Hematopoietic multipotent progenitor cell treated with erythropoietin and hydrocortisone succinate and interleukin-3 and kit ligand, for 6 days (in vitro differentiated cells): ENCODE results near the gene SLC25A36.
"Not testable (repeated sequence)": the region's sequence is repeated elsewhere in the genome, so short reads cannot be mapped to it uniquely, and the experiment has no call there.

Experiments used
- DNase-seq: peaks from one replicate; pipeline ENCODE4 v3.0.0-alpha.2; 2015

The SLC25A36 gene

DNA sequence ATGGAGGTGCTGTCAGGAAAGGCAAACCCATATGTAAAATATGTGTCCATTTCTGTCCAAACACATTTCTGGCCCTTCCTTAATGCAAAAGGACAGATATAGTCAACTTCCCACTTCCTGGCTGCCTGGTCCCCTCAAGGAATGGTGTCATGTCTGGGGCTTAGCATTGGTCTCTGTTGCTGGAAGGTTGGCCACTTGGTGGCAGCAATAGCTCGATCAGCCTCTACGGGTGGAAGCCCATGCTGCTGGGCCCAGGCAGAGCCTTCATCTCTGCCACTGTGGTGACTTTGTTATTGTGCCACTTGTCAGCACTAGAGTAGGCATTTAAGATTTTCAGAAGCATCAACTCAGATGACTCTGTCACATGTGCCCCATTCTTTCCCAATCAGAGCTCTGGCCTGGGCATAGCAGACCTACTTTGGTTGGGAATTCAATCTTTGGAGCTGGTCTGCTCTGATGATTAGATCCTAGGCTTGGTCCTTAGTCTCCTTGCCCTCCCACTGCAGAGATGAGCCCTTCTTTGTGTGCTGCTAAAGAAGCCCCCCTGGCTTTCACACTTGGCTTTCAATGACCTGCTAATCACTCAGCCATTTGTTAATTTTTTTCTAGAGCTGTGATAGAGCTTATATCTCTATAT, 58.5 kb downstream of the SLC25A36 start:
- DNase-seq = peak; percentile 70

DNA sequence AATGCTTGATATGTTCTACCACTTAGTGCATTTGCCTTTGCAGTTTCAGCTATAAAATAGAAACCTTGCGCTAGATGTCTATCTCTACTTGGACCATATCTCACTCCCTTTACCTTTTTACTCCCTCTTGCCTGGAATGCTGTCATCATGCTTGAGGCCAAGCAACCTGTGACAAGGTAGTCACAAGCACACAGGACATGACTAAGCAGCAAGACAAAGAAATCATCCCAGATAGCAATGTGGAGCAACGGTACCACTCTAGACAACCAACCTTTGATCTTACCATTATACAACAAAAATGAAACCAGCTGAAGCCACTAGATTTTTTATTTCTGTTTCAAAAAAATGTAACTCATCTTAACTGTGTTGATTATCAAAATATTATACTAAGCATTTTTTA, 59.0 kb downstream of the SLC25A36 start:
- DNase-seq = no peak

DNA sequence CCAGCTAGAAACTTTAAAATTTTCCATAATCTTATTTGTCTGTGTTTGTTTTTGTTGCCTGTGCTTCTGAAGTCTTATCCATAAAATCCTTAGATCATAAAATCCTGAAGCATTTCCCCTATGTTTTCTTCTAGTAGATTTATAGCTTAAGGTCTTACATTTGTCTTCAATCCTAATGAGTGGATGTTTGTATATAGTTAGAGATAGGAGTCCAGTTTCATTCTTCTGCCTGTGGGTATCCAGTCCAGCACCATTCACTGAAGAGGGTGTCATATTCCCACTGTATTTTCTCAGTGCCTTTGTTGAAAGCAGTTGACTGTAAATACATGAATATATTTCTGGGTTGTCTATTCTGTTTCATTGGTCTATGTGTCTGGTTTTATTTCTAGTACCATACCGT, 64.7 kb downstream of the SLC25A36 start:
- no peak for DNase-seq

DNA sequence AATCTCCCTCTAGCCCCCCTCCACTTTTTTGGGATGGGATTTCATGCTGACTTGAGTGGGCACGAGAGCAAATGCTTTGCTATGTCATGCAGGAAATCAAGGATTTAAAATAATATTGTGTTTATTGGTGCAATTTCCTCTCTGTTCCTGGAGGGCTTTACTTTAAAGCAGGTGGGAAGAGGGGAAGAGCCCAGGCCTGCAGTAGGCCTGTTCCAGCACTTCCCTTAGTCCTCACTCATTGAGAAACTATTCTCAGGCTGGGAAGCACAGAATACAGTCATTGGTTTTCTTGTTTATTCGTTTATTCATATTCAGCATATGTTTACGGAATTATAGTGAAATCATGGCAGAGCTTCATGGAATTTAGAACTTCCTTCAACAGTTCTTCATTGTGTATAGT, 67.9 kb downstream of the SLC25A36 start:
- DNase-seq = no peak

DNA sequence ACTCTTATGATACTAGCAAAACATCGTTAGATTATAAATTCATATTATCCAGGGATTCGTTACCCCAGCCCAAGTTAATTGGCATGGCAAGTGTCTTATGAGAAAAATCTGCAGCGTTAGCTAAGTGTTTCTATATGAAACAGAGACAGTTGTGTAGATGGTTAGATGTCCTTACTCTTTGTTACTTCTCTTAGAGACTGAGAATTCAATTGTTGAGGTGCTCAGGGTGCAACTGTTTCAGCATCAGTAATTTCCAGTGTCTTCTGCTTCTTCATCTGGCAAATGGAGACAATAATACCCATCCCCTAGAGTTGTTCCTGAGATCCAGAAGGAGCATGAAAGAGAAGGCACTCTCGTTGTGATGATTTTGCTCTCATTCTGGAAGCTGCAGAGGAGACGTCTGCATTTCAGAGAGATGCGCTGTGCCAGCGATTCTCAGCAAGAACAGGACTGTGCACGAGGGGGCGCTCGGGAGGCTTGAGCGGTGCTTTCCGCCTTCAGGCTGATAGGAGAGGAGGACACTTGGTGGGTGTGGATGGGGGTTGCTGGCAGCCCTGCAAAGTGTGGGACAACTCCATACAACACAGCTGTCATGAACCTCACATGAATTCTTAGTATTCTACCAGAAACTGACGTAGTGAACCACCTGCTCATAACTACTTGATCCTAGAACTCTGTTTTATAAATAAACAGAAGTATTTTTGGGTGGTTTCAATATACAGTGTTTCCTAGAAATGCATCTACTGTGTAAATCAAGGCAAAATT, 69.8 kb downstream of the SLC25A36 start:
- DNase-seq = peak; percentile 83

DNA sequence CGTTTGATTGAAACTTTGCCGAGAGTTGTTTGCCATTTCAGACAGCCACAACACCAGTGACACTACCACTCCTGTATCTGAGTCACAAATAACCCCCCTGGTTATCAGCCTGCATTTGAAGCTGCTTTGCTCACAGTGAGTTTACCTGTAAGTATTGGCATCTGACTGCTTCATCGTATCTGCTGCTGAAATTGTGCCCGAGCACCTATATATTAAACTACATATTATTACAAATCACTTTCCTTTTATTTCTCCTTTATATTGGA, 70.3 kb downstream of the SLC25A36 start:
- no peak for DNase-seq

DNA sequence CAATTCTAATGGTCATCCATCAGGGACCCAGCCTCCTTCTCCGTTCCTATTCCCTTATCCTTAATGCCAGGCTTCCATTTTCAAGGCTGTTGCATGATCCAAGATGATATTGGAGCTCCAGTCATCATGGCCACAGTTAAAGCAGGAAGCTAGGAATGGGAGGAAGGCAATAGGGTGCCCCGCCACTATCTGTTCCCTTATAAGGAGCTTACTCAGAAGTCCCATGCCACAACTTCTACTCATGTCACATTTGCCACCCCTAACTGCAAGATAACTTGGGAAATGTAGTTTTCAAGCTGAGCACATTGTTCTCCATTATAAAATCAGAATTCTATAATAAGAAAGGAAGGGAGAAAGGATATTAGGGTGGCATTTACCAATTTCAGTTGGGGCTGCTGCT, 70.9 kb downstream of the SLC25A36 start:
- no peak for DNase-seq

DNA sequence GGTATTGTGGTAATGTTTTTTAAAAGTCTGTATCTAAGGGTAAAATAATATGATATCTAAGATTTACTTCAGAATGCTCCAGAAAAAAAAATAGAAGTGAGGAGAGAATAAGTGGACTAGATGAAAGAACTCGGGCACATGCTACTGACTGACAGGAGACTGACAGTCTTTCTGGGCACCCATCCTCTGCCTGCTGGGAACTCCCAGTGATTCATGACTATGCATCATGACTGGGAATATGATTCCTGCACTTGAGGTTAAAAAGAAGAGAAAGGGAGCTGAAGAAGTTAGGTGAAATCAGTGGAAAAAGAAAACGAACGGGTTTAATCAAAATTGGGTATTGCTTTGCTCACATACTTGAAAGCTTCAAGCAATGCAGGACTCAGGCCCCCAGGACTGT, 73.8 kb downstream of the SLC25A36 start:
- no peak for DNase-seq

DNA sequence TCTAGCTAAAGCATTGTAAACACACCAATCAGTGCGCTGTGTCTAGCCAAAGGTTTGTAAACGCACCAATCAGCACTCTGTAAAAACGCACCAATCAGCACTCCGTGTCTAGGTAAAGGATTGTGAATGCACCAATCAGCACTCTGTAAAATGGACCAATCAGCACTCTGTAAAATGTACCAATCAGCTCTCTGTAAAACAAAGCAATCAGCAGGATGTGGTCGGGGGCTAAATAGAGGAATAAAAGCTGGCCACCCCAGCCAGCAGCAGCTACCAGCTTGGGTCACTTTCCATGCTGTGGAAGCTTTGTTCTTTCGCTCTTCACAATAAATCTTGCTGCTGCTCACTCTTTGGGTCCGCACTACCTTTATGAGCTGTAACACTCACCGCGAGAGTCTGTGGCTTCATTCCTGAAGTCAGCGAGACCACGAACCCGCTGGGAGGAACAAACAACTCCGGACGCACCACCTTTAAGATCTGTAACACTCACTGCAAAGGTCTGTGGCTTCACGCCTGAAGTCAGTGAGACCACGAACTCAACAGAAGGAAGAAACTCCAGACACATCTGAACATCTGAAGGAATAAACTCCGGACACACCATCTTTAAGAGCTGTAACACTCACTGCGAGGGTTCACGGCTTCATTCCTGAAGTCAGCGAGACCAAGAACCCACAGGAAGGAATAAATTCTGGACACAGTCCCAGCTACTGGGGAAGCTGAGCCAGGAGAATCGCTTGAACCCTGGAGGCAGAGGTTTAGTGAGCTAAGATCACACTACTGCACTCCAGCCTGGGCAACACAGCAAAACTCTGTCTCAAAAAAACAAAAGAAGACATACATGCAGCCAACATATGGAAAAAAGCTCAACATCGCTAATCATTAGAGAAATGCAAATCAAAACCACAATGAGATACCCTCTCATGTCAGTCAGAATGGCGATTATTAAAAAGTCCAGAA, 76.0 kb downstream of the SLC25A36 start:
- DNase-seq = not testable (repeated sequence)

DNA sequence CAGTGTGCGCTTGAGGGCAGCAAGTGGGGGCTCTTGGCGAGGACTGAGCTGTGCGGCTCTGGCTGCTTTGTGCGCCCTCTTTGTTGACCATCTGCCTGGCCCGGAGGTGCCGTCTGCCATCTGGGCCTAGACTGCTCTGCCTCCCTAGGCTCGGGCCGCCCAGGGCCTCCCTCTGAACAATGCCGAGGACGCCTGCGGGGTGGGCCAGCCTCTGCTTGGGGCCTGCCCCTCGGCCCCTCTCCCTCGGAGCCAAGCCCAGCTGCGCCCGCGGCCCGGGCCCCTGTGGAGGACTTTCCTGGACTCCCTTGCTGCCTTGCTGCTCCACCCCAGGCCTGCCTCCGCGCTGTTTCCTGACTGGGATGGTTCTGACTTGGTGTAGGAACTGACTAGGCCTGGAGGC, 77.6 kb downstream of the SLC25A36 start:
- DNase-seq = no peak

DNA sequence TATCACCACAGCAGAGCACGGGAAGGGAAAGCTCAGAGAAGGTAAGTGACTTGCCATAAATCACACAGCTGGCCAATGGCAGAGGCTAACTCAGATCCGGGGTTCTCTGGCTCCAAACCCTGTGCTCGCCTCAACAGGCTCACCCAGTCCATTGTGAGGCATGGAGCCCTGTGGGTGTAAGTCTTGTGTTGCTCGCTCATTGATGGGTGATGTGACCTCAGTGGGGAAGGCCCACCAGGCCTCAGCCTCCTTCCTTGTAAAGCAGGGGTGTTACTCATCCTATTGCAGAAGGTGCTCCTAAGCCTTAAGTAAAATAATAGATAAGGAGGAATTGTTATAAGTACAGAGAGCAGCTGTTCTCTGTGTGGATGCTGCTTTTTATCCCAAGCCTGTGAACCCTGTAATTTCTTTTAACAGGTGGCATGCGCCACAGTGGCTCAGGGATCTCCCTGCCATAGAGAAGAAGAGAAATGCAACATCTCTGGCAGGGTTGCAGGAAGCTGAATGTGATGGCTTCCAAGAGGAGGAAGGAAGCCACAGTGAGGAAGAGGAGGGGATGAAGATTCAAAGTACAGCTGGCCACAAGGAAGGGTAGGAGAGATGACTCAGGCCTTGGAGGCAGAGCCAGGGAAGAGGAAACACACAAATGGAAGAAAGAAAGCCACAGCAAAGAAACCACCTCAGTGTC, 78.7 kb downstream of the SLC25A36 start:
- DNase-seq = no peak

DNA sequence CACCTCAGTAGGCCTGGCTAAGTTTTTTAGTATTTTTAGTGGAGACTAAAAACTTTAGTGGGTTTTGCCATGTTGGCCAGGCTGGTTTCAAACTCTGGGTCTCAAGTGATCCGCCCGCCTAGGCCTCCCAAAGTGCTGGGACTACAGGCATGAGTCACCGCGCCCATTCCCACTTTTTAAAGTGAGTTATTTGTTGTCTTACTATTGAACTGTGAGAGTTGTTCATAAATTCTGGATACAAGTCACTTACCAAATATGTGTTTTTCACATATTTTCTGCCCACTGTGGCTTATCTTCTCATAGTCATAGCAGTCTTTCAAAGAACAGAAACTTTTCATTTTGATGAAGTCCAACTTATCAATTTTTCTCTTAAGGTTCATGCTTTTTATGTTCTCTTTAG, 79.6 kb downstream of the SLC25A36 start:
- no peak for DNase-seq
